ENCODE data around the gene PPDPF.

DNA sequence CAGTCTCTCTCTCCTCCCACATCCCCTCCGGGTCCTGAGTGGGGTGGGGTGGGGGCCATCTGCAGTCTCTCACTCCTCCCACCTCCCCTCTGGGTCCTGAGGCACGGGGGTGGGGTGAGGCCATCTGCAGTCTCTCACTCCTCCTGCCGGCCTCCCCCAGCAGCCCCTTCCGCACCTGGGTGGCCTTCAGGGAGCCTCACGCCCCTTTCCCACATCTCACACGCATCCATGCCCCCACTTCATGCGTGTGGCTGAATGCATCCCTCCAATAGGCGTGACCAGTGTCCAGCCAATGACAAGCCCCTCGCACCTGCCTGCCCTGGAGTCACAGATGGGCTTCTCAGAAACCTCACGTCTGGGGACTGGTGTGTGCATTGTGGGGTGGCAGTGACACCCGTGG, 28.0 kb downstream of the PPDPF start:
- TF ChIP-seq, protein P1, sequence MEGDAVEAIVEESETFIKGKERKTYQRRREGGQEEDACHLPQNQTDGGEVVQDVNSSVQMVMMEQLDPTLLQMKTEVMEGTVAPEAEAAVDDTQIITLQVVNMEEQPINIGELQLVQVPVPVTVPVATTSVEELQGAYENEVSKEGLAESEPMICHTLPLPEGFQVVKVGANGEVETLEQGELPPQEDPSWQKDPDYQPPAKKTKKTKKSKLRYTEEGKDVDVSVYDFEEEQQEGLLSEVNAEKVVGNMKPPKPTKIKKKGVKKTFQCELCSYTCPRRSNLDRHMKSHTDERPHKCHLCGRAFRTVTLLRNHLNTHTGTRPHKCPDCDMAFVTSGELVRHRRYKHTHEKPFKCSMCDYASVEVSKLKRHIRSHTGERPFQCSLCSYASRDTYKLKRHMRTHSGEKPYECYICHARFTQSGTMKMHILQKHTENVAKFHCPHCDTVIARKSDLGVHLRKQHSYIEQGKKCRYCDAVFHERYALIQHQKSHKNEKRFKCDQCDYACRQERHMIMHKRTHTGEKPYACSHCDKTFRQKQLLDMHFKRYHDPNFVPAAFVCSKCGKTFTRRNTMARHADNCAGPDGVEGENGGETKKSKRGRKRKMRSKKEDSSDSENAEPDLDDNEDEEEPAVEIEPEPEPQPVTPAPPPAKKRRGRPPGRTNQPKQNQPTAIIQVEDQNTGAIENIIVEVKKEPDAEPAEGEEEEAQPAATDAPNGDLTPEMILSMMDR (IDR thresholded peaks at IDR 0.05): no peak
- TF ChIP-seq POLR2A (IDR thresholded peaks at IDR 0.05): no peak
